HL-60 (cell line): Measurements from ENCODE around the gene DNAJB1.

ENCODE experiments used
- DNase-seq, 2 experiments: peaks; one replicate each; pipeline ENCODE4 v3.0.0-alpha.2; 2010 to 2020; ENCODE audit warnings: low read depth in 1 of 2, low spot score in 1 of 2
- H3K27ac ChIP-seq: fragments of 250-450 bp; sonication (Bioruptor Pico); replicated peaks from 2 replicates; pipeline ENCODE4 v1.5.1; 2020; ENCODE audit warnings: mild to moderate bottlenecking, moderate library complexity
- H3K27me3 ChIP-seq: fragments of 250-450 bp; sonication (Bioruptor Pico); 2 replicates; pipeline ENCODE4 v1.5.1; 2021; ENCODE audit warnings: mild to moderate bottlenecking, moderate library complexity; ENCODE audit not compliant: insufficient read depth, poor library complexity, severe bottlenecking
- H3K4me3 ChIP-seq: replicated peaks from 2 replicates; pipeline ENCODE4 v1.5.1; 2011; ENCODE audit warnings: mild to moderate bottlenecking, control low read depth, low read length; ENCODE audit not compliant: insufficient read depth
- CTCF ChIP-seq: IDR thresholded peaks from one replicate; pipeline ENCODE4 v1.5.1; 2011; ENCODE audit warnings: low read length, control low read depth, inconsistent platforms; ENCODE audit not compliant: insufficient read depth
- GABPA ChIP-seq: IDR thresholded peaks from 2 replicates; pipeline ENCODE4 v1.6.1; 2012; ENCODE audit warnings: low read depth
- POLR2AphosphoS5 ChIP-seq: IDR thresholded peaks from 2 replicates; pipeline ENCODE4 v1.6.1; 2012; ENCODE audit warnings: low read depth
- REST ChIP-seq: IDR thresholded peaks from 2 replicates; pipeline ENCODE4 v1.6.1; 2012; ENCODE audit warnings: low read depth; ENCODE audit not compliant: insufficient replicate concordance
- SPI1 ChIP-seq: IDR thresholded peaks from 2 replicates; pipeline ENCODE4 v1.6.1; 2012; ENCODE audit warnings: low read depth, mild to moderate bottlenecking, borderline replicate concordance

Gene DNAJB1

GRCh38 chr19:14519245-14519859 is 1.2 kb upstream of the DNAJB1 start:
- H3K4me3 ChIP-seq, result no peak overlapping the region
- H3K27ac ChIP-seq, result peak overlapping the region; percentile 81
- no peaks in the 10 kb centered on the region for H3K27me3 ChIP-seq
- DNase-seq, result no peak
- no peak for TF ChIP-seq POLR2AphosphoS5
- no peak for TF ChIP-seq SPI1
- TF ChIP-seq CTCF, result no peak
- TF ChIP-seq GABPA, result no peak

GRCh38 chr19:14517446-14517839 is 754 bp downstream of the DNAJB1 start:
- H3K27ac ChIP-seq, result peak overlapping the region; percentile 52; the same call in 1 of the 2 replicates

GRCh38 chr19:14516746-14517438 is 1.3 kb downstream of the DNAJB1 start:
- no peak overlapping the region for H3K27ac ChIP-seq
- H3K4me3 ChIP-seq, result peak overlapping the region; percentile 78
- H3K27me3 ChIP-seq, result no peaks in the 10 kb centered on the region
- no peak for DNase-seq
- no peak for TF ChIP-seq REST
- no peak for TF ChIP-seq SPI1
- no peak for TF ChIP-seq CTCF
- TF ChIP-seq POLR2AphosphoS5, result no peak
- TF ChIP-seq GABPA, result no peak

More at GRCh38 chr19:14517446-14517839, 754 bp downstream of the DNAJB1 start:
- Histone ChIP-seq H3K27me3 (no peaks in the 10 kb centered on the region), H3K4me3 (peak overlapping the region; percentile 78)
- TF ChIP-seq SPI1 (no peak), GABPA (no peak), POLR2AphosphoS5 (no peak), REST (no peak), CTCF (no peak)
- no peak for DNase-seq
